Hair follicular keratinocyte (primary cell): ENCODE results near the gene POTEB. TPM values are rescaled to one million over a fixed set of nuclear protein-coding genes. Genes with fewer than 3 reads are reported as not detected.

Experiments used
- total RNA-seq: library from RNA; depleted of rRNA; stranded (reverse); fragments of >200 nt; gene quantifications from 2 replicates; pipeline ENCODE4 v1.2.3, GENCODE V29; 2015

The POTEB gene
- not detected in 2 replicates for total RNA-seq

DNA sequence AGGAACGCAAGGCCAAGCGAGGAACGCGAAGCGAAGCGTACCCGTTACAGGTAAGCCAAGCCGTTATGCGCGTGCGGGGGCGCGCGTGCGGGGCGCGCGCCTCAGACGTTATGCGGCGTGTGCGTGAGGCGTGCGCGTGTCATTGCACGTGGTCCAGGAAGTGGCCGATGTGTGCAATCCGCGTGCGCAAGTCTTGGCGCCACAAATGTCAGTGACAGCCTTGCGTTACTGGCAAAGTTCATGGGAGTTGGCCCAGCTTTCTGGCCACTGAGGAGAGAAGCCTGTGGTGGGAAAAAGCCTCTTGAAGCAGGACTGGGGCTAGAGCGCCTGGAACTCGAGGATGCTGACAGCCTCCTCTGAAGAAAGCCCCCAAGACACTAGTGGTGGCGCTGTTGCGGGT is at the start of gene POTEB:
TSS of gene POTEB (minus strand) at position 101 of the 400 bp plus-strand sequence. CDS start 489 bp downstream, outside the sequence.

Other genes with a start within 250 kb of the POTEB start
- gene OR4M2, start 202.8 kb upstream of the POTEB start, total RNA-seq, result not detected in 2 replicates